ENCODE measurements around the gene CTPS2.

The CTPS2 gene

GRCh38 chrX:16711893-16712547 lies 449 bp downstream of the CTPS2 start:
- DNase-seq: no peak

GRCh38 chrX:16711219-16711811 lies 1.2 kb downstream of the CTPS2 start:
- DNase-seq: no peak

- DNase-seq: no peak
Measured at GRCh38 chrX:16708016-16708415, 4.5 kb downstream of the CTPS2 start.

GRCh38 chrX:16705370-16705769 lies 7.1 kb downstream of the CTPS2 start:
- no peak for DNase-seq

- no peak for DNase-seq
Measured at GRCh38 chrX:16702700-16703599, 9.5 kb downstream of the CTPS2 start.

GRCh38 chrX:16700734-16701133 lies 11.7 kb downstream of the CTPS2 start:
- DNase-seq: no peak

- no peak for DNase-seq
Measured at GRCh38 chrX:16699389-16699788, 13.1 kb downstream of the CTPS2 start.

GRCh38 chrX:16696956-16697355 lies 15.5 kb downstream of the CTPS2 start:
- no peak for DNase-seq

- DNase-seq: peak; percentile 32 to 40
Measured at GRCh38 chrX:16695079-16695676, 17.3 kb downstream of the CTPS2 start.

- DNase-seq: no peak
Measured at GRCh38 chrX:16687514-16687913, 25.0 kb downstream of the CTPS2 start.

- DNase-seq: no peak
Measured at GRCh38 chrX:16683007-16683664, 29.3 kb downstream of the CTPS2 start.

GRCh38 chrX:16678689-16679088 lies 33.8 kb downstream of the CTPS2 start:
- DNase-seq: no peak

- peak; percentile 5 to 11 for DNase-seq
Measured at GRCh38 chrX:16671005-16671404, 41.5 kb downstream of the CTPS2 start.

- DNase-seq: no peak
Measured at GRCh38 chrX:16666541-16666940, 45.9 kb downstream of the CTPS2 start.

GRCh38 chrX:16665089-16665488 lies 47.4 kb downstream of the CTPS2 start:
- DNase-seq: no peak

GRCh38 chrX:16664626-16665025 lies 47.8 kb downstream of the CTPS2 start:
- no peak for DNase-seq

- DNase-seq: no peak
Measured at GRCh38 chrX:16664074-16664473, 48.4 kb downstream of the CTPS2 start.

GRCh38 chrX:16662402-16662801 lies 50.1 kb downstream of the CTPS2 start:
- no peak for DNase-seq

GRCh38 chrX:16661495-16661894 lies 51.0 kb downstream of the CTPS2 start:
- DNase-seq: no peak

GRCh38 chrX:16659321-16659720 lies 53.1 kb downstream of the CTPS2 start:
- DNase-seq: no peak

GRCh38 chrX:16658284-16658683 lies 54.2 kb downstream of the CTPS2 start:
- no peak for DNase-seq

GRCh38 chrX:16654093-16654492 lies 58.4 kb downstream of the CTPS2 start:
- DNase-seq: no peak

GRCh38 chrX:16653424-16653823 lies 59.0 kb downstream of the CTPS2 start:
- DNase-seq: no peak
